Common myeloid progenitor, CD34-positive (primary cell): ENCODE results near the gene FAM107B.

Source experiments
- CTCF ChIA-PET: fragments of 350-600 bp; sonication (Branson Sonifier 250); formaldehyde crosslinking; loops from one replicate; lab custom pipeline; 2021; ENCODE audit warnings: antibody characterized with exemption; lab: Charles Lee
- POLR2A ChIA-PET: fragments of 350-600 bp; sonication (Branson Sonifier 250); formaldehyde crosslinking; loops from one replicate; lab custom pipeline; 2021; ENCODE audit warnings: antibody characterized with exemption; lab: Charles Lee
- DNase-seq, 3 donors: peaks; one replicate each; pipeline versions ENCODE4 v3.0.0 to v3.0.0-alpha.2; 2013
- H3K27ac ChIP-seq, 2 experiments: 1 replicate in 1 of 2; 2 replicates in 1 of 2; pipeline ENCODE4 v1.7.0; 2013; ENCODE audit warnings: inconsistent platforms in 2 of 2, low read length in 2 of 2, mild to moderate bottlenecking in 2 of 2, low read depth in 1 of 2, moderate library complexity in 1 of 2; ENCODE audit not compliant: severe bottlenecking in 2 of 2, insufficient read depth in 1 of 2, poor library complexity in 1 of 2
- H3K27me3 ChIP-seq, 5 experiments: replicated peaks in 2 of 5; 1 replicate in 3 of 5; 2 replicates in 2 of 5; pipeline versions ENCODE4 v1.6.1 to v1.7.0; 2013; ENCODE audit warnings: low read length in 4 of 5, mild to moderate bottlenecking in 2 of 5, moderate library complexity in 2 of 5, inconsistent platforms in 1 of 5; ENCODE audit not compliant: insufficient read depth in 5 of 5, control insufficient read depth in 4 of 5
- H3K36me3 ChIP-seq, 4 experiments: 1 replicate in 2 of 4; 2 replicates in 2 of 4; pipeline versions ENCODE4 v1.6.1 to v1.7.0; 2013; ENCODE audit warnings: low read length in 3 of 4, control low read depth in 1 of 4, mild to moderate bottlenecking in 1 of 4; ENCODE audit not compliant: control insufficient read depth in 4 of 4, insufficient read depth in 4 of 4
- H3K4me1 ChIP-seq, 4 experiments: 1 replicate in 3 of 4; 2 replicates in 1 of 4; pipeline versions ENCODE4 v1.6.1 to v1.7.1; 2013; ENCODE audit warnings: low read length in 3 of 4, mild to moderate bottlenecking in 3 of 4, control low read depth in 1 of 4, inconsistent platforms in 1 of 4, moderate library complexity in 1 of 4; ENCODE audit not compliant: control insufficient read depth in 4 of 4, insufficient read depth in 4 of 4; ENCODE audit errors: control extremely low read depth in 1 of 4
- H3K4me3 ChIP-seq, 7 experiments: 1 replicate in 4 of 7; 2 replicates in 3 of 7; pipeline versions ENCODE4 v1.5.1 to v1.7.0; 2013; ENCODE audit warnings: mild to moderate bottlenecking in 7 of 7, low read length in 6 of 7, moderate library complexity in 6 of 7, inconsistent platforms in 2 of 7, low read depth in 2 of 7, control low read depth in 1 of 7; ENCODE audit not compliant: insufficient read depth in 4 of 7, control insufficient read depth in 1 of 7; ENCODE audit errors: extremely low read depth in 1 of 7
- H3K9me3 ChIP-seq, 5 experiments: 1 replicate in 4 of 5; 2 replicates in 1 of 5; pipeline versions ENCODE4 v1.6.1 to v1.7.1; 2013; ENCODE audit warnings: low read length in 4 of 5, mild to moderate bottlenecking in 2 of 5, inconsistent platforms in 1 of 5, low read depth in 1 of 5, moderate library complexity in 1 of 5; ENCODE audit not compliant: control insufficient read depth in 4 of 5, insufficient read depth in 2 of 5; ENCODE audit errors: control extremely low read depth in 1 of 5
- WGBS: methylation state at CpG from one replicate; pipeline ENCODE4 v1.1.5; 2013; ENCODE audit not compliant: insufficient coverage; 5-methylcytosine and 5-hydroxymethylcytosine counted together

FAM107B gene

DNA sequence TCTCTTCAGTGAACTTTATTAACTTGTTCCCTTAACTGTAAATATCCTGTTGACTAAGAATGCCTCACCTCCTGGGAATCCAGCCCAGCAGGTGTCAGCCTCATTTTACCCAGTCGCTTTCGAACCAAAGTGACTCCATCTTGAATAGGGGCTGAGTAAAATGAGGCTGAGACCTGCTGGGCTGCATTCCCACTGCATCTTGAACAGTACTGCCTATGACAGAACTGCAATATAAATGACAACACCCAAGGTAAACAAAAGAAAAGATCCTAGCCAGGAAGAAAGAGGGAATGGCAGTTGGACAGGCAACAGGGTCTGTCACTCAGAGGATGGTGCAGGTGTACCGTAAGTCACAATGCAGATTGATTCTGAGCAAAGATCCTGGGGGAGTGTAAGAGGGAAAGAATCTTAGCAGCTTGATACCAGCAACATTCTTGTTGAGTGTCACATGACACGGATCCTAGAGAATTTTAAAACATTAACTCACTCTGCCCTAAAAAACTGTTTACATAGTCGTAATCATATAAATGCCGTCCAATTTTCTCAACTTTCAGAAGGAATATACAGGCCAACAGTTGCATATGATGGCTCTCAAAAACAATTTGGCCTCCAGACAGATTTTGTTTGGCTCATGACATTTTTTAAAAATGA lies 4.4 kb upstream of the FAM107B start:
- Histone ChIP-seq H3K4me1 (peaks cover 2 to 20% (median 17%) of the 10 kb centered on the region in 4 experiments), H3K4me3 (no peak overlapping the region), H3K27me3 (no peaks in the 10 kb centered on the region), H3K27ac (no peak overlapping the region), H3K36me3 (no peaks in the 10 kb centered on the region), H3K9me3 (no peaks in the 10 kb centered on the region)
- DNase-seq = no peak
- 99% methylated on average over 5 of the region's 6 CpGs for WGBS
- POLR2A ChIA-PET = no interaction called here
- CTCF ChIA-PET = no interaction called here

- Histone ChIP-seq H3K4me3 (no peak overlapping the region), H3K27me3 (no peaks in the 10 kb centered on the region), H3K4me1 (peaks cover 0 to 4% (median 2%) of the 10 kb centered on the region in 4 experiments), H3K36me3 (no peaks in the 10 kb centered on the region), H3K9me3 (no peaks in the 10 kb centered on the region), H3K27ac (no peak overlapping the region)
- 94% methylated on average over 5 of the region's 9 CpGs for WGBS
- POLR2A ChIA-PET = no interaction called here
- CTCF ChIA-PET = no interaction called here
- DNase-seq = no peak
Observed at GRCh38 chr10:14776546-14776945, 1.8 kb upstream of the FAM107B start.

DNA sequence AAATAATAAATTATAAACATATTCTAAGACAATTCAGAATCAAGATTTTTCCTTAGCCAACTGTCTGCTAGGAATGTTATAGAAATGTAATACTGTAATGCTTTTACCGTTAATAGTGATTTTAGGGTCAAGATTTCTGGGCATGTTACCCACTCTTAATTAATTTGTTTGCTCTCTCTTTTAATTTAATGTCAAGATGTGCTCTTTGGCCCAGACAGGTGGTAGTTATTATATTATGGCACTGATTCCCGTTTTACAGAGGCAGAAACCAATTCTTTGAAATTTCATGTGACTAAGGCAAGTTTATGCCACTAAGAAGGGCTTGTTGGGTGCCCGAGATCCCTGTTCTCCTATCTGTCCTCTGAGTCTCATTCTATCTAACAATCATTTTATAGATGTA lies 959 bp upstream of the FAM107B start:
- H3K36me3 ChIP-seq = no peaks in the 10 kb centered on the region
- H3K27ac ChIP-seq = no peak overlapping the region
- no peaks in the 10 kb centered on the region for H3K4me1 ChIP-seq
- no peaks in the 10 kb centered on the region for H3K27me3 ChIP-seq
- ChIA-PET CTCF (no interaction called here), POLR2A (no interaction called here)
- H3K4me3 ChIP-seq = no peak overlapping the region
- no peaks in the 10 kb centered on the region for H3K9me3 ChIP-seq
- 100% methylated on average over 1 of the region's 3 CpGs for WGBS
- DNase-seq = no peak

GRCh38 chr10:14774214-14774580 lies 500 bp downstream of the FAM107B start:
- Histone ChIP-seq H3K9me3 (no peaks in the 10 kb centered on the region), H3K4me1 (no peaks in the 10 kb centered on the region), H3K4me3 (no peak overlapping the region), H3K27me3 (no peaks in the 10 kb centered on the region), H3K27ac (no peak overlapping the region), H3K36me3 (no peaks in the 10 kb centered on the region)
- DNase-seq = no peak
- ChIA-PET CTCF (no interaction called here), POLR2A (no interaction called here)
- 97% methylated on average over 19 of the region's 22 CpGs for WGBS

DNA sequence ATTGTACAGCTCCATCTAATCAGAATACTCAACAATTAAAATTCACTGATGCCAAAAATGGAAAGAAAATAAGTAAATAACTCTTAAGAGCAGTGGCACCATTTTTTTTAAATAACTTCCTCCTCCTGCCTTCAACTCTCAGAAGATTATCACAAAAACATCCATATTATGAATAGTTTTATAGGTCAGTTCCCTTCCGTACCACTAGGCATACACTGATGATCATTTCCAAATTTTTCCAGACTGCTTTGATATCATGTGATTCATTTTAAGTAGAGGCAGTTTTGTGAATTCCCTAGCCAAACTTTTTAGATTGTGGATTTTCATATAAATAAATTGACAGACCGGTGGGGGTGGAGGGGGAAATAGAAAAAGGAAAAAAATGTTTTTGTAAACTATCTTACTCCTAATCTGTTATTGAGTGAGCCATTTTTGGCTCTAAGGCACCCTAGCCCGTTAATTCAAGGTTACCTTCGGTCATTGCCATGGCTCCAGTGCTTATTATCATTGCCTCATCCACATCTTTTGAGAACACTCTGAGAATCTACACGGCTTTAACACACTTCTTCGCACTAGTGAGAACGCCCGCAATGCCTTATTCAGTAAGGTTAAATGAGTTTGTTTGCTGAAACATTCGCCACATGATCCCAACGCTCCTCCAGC lies 1.0 kb downstream of the FAM107B start:
- ChIA-PET POLR2A (no interaction called here), CTCF (interaction anchor here (0.8 kb wide), 1 partner anchor 92 kb away, joined by 3 read pairs; no protein-coding TSS in a partner anchor)
- WGBS = 100% methylated on average over 5 of the region's 10 CpGs
- H3K27me3 ChIP-seq = no peaks in the 10 kb centered on the region
- no peak overlapping the region for H3K4me3 ChIP-seq
- H3K27ac ChIP-seq = no peak overlapping the region
- no peaks in the 10 kb centered on the region for H3K9me3 ChIP-seq
- H3K36me3 ChIP-seq = no peaks in the 10 kb centered on the region
- H3K4me1 ChIP-seq = no peaks in the 10 kb centered on the region
- no peak for DNase-seq

- Histone ChIP-seq H3K4me3 (no peak overlapping the region), H3K27ac (no peak overlapping the region), H3K27me3 (no peaks in the 10 kb centered on the region), H3K4me1 (no peaks in the 10 kb centered on the region), H3K9me3 (peaks cover 0 to 2% (median 0%) of the 10 kb centered on the region in 5 experiments), H3K36me3 (no peaks in the 10 kb centered on the region)
- WGBS = 98% methylated on average over 7 of the region's 7 CpGs
- DNase-seq = no peak
- ChIA-PET CTCF (interaction anchor here (1.5 kb wide), 1 partner anchor 19 kb away, joined by 3 read pairs; no protein-coding TSS in a partner anchor), POLR2A (no interaction called here)
Observed at GRCh38 chr10:14772399-14772798, 2.3 kb downstream of the FAM107B start.

DNA sequence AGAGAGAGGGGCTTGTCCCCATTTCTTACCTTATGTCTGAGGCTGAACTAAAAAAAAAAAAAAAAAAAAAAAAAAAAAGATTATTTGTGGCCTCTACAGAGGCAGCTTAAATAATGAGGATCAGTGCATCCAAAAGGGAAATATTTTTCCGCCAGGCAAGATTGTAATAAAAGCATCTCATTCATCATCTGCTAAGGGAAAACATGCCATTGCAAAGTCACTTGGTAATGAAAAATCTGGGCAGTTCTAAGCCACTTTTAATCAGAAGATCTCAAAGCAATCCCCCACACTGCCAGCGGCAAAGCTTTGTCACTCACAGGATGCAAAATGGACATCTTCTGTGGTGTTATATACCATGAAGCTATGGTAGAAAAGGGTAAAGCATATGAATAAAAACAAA lies 3.8 kb downstream of the FAM107B start:
- ChIA-PET CTCF (no interaction called here), POLR2A (interaction anchor here (0.8 kb wide), 1 partner anchor 41 kb away, joined by 3 read pairs; no protein-coding TSS in a partner anchor)
- peaks cover 0 to 2% (median 0%) of the 10 kb centered on the region in 5 experiments for H3K9me3 ChIP-seq
- no peaks in the 10 kb centered on the region for H3K36me3 ChIP-seq
- no peaks in the 10 kb centered on the region for H3K27me3 ChIP-seq
- no peak overlapping the region for H3K4me3 ChIP-seq
- no peak for DNase-seq
- no peaks in the 10 kb centered on the region for H3K4me1 ChIP-seq
- H3K27ac ChIP-seq = no peak overlapping the region
- WGBS = 100% methylated on average over 1 of the region's 2 CpGs
